CD4-positive, alpha-beta T cell treated with Interleukin-6 at 100 ng/mL for 8 hours (primary cell): ENCODE data around the gene NRL.

ENCODE experiments used
- DNase-seq: peaks from one replicate; pipeline ENCODE4 v3.0.0-alpha.2; 2020; ENCODE audit warnings: mixed read lengths, low spot score

Gene NRL

DNA sequence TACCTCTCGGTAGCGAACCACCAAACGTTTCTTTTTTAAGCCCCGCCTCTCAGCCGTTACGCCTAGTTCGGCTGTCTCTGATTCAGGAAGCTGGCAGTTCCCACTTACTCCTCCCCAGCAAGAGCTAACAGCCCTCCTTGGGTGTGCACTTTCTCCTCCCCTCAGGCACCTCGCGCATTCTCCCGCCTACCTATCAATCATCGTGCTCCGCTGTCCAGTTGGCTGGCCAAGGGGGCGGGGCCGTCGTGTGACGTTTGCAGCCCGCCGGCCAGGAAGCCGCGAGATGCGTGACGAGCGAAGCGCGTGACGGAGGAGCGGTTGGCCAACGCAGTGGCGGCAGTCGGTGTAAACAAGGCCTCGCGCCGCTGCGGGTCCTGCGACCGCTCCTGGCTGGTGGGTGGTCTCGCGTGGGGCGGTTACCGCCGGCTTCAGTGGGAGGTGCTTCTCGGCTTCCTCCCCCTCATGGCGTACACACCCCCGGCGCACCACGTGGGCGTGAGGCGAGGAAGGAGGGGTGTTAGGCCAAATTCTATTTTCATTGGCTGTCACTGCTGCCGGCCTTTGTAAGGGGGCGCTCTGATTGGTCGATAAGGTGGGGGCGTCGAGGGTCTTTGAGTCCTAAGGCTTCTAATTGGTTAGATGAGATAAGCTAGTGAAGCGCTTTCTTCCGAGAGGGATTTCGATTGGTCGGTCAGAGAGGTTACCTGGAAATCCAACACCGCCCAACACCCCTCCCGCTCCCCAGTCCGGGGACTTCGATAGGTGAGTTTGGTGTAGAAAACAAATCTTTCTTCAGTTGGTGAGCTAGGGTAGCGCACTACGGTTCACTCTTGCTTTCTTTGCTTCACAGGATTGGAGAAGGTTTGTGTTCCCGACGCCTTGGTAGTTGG is at the start of gene NRL, which contains the start of gene DCAF11:
TSS of gene NRL (minus strand) at position 418 of the 890 bp plus-strand sequence. CDS start 32,101 bp downstream, outside the sequence.
TSS of gene DCAF11 (plus strand) at position 246 of the 890 bp plus-strand sequence. CDS start 818 bp downstream, outside the sequence.
- DNase-seq: peak; percentile 100

DNA sequence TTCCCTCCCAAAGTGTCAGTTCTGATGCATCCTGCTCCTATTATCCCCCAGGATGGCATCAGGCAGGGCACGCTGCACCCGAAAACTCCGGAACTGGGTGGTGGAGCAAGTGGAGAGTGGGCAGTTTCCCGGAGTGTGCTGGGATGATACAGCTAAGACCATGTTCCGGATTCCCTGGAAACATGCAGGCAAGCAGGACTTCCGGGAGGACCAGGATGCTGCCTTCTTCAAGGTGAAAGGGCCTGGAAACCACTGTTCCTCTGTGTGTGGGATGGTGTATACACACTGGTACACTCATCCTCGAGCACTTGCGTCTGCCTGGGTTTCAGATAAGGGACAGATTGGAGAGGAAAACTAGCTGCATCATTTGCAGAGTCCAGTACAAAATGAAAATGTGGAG is 47.3 kb upstream of the NRL start:
- no peak for DNase-seq

DNA sequence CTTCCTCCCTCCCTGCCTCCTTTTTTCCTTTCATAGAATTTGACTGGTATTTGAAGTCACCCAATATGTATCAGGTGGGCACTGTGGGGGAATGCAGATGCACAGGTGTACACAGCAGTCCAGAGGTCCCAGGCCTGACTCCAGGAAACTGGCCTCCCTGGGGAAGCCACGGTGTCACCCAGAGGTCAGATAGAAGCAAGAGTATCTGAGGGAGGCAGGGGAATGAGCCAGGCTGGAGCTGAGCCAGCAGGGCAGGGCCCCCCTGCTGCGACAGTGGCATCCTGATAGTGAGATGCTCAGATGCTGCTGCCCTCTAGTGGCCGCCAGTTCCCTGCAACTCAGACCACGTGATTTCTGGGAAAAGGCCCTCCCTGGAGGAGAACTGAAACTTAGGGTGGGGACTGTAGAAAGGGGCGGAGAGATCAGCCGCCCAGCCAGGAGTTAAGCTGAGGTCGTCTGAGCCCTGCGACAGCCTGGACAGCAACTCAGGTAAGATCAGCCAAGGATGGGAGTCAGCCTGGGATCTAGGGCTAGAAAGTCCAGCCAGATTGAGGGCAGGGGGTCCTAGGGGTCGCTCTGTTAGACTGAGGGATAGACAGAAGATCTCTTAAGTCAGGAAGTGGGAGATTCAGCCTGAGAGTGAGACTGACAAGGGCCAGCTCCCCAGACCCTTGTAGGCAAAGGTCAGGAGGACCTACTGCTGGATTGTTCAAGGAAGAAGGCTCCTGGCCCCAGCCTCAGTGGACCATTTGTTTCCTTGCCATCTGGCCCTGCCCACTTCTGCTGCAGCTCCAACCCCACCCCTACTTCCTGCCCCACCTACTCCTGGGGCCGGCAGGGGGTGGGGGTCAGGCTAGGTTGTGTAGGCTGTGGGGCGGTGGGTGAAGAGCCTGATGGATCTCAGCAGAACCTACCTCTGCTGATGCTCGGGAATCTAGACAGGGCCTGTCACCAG is 46.4 kb upstream of the NRL start, which contains the start of gene IRF9:
TSS of gene IRF9 (plus strand) at position 416 of the 955 bp plus-strand sequence. CDS start 880 bp downstream, outside the sequence.
- peak; percentile 96 for DNase-seq

DNA sequence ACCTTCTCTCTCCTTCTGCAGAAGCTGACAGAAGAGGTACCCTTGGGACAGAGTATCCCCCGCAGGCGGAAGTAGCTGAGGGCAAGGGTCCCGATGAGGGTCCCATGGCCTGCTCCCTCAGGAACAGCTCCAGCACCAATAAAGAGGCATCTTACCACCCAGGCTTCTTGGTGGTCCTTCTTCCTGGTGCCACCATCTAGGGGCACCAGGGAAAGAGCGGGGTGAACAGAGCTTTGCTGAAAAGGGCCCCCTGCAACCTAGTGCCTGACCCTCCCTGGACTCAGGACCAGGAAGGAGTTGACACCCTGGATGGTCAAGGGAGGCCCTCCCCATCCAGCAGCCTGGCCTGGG is 45.7 kb upstream of the NRL start:
- no peak for DNase-seq

DNA sequence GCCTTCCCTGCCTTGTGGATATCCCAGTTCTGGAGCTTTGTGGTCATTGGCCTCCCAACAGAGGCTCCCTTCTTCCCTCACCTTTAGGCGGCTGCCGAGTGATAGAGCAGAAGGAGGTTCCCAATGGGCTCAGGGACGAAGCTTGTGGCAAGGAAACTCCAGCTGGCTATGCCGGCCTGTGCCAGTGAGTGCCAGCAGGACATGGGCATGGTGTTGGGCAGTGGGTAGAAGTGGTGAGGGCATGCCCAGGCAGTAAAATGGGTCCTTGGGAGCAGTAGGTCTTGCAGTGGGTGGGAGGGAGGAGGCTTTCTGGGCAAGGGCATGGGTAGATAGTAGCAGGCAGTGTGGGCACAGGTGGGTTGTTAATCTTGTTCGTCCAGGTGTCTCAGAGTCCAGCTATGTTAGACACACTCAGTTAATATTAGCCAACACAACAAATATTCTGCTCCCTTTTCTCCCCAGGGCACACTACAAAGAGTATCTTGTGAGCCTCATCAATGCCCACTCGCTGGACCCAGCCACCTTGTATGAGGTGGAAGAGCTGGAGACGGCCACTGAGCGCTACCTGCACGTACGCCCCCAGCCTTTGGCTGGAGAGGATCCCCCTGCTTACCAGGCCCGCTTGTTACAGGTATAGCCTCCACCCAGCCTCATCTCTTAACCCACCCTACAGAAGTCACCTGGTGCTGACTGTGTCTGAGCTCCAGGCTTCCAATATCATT is 45.2 kb upstream of the NRL start:
- no peak for DNase-seq

DNA sequence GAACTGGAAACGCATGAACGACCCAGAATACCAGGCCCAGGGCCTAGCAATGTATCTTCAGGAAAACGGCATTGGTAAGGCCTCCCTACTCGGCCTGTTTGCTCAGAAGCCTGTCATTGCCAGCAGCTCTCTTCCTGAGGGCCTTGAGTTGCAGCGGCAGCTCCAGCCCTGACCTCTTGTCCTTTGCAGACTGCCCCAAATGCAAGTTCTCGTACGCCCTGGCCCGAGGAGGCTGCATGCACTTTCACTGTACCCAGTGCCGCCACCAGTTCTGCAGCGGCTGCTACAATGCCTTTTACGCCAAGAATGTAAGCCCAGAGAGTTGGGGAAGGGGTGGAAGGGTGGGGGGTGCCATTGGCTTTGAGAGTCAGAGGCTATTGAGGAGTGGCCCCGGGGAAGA is 42.6 kb upstream of the NRL start:
- DNase-seq: no peak

DNA sequence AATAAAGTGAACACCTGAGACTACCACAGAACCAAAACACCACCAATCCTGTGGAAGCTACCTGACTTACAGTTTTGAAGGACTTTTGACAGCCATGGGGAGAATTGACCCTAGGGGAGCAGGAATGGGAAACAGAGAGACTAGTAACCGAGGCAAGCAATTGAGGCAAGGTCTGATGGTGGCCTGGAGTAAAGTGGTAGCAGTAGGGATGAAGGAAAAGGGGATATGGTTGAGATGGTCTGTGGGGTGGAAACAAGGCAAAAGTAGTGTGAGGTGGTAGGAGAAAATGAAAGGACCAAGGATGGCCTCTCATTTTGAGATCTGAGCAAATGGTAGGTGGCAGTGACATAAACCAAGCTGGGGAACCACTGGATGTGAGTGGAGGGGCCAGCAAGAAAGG is 42.1 kb upstream of the NRL start:
- no peak for DNase-seq

DNA sequence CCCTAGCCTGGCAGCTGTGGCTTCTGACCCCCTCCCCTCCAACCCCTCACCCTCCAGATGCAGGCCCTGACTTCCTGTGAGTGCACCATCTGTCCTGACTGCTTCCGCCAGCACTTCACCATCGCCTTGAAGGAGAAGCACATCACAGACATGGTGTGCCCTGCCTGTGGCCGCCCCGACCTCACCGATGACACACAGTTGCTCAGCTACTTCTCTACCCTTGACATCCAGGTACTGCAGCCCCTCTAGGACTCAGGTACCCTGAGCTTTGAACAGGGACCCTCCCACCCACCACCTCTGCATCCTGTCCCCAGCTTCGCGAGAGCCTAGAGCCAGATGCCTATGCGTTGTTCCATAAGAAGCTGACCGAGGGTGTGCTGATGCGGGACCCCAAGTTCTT is 40.4 kb upstream of the NRL start:
- no peak for DNase-seq

DNA sequence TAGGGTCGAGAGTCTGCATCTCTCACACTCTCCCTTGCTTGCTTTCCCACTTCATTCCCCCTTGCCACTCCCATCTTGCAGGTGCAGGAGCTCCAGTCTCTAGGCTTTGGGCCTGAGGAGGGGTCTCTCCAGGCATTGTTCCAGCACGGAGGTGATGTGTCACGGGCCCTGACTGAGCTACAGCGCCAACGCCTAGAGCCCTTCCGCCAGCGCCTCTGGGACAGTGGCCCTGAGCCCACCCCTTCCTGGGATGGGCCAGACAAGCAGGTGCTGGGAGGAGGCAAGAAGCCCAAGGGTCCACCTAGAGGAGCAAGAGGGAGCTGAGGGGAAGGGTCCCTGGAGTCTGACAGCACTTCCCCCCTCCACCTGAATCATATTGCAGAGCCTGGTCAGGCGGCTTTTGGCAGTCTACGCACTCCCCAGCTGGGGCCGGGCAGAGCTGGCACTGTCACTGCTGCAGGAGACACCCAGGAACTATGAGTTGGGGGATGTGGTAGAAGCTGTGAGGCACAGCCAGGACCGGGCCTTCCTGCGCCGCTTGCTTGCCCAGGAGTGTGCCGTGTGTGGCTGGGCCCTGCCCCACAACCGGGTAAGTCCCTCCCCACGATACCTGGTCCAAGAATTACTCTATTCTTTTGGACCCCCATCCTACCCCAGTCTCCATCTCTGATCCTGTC is 36.8 kb upstream of the NRL start:
- no peak for DNase-seq

DNA sequence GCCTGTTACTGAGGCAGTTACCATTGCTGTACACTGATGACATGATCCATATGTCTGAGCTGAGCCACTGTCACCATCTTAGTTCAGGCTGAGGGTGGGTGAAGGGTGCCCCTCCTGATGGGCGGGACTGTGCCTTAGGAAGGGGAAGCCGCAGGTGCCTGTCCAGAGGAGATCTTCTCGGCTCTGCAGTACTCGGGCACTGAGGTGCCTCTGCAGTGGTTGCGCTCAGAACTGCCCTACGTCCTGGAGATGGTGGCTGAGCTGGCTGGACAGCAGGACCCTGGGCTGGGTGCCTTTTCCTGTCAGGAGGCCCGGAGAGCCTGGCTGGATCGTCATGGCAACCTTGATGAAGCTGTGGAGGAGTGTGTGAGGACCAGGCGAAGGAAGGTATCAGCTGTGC is 36.2 kb upstream of the NRL start:
- DNase-seq: no peak

DNA sequence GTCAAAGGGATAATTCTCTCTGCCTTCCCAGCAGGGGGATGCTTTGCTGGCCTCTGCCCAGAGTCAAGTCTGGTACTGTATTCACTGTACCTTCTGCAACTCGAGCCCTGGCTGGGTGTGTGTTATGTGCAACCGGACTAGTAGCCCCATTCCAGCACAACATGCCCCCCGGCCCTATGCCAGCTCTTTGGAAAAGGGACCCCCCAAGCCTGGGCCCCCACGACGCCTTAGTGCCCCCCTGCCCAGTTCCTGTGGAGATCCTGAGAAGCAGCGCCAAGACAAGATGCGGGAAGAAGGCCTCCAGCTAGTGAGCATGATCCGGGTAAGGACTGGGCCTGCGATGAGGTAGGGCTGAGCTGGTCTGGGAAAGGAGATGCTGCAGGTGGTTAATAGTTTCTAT is 35.8 kb upstream of the NRL start:
- no peak for DNase-seq

DNA sequence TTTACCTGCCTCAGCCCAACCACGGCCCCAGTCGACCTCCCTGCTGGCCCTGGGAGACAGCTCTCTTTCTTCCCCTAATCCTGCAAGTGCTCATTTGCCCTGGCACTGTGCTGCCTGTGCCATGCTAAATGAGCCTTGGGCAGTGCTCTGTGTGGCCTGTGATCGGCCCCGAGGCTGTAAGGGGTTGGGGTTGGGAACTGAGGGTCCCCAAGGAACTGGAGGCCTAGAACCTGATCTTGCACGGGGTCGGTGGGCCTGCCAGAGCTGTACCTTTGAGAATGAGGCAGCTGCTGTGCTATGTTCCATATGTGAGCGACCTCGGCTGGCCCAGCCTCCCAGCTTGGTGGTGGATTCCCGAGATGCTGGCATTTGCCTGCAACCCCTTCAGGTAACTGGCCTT is 35.3 kb upstream of the NRL start:
- DNase-seq: no peak

DNA sequence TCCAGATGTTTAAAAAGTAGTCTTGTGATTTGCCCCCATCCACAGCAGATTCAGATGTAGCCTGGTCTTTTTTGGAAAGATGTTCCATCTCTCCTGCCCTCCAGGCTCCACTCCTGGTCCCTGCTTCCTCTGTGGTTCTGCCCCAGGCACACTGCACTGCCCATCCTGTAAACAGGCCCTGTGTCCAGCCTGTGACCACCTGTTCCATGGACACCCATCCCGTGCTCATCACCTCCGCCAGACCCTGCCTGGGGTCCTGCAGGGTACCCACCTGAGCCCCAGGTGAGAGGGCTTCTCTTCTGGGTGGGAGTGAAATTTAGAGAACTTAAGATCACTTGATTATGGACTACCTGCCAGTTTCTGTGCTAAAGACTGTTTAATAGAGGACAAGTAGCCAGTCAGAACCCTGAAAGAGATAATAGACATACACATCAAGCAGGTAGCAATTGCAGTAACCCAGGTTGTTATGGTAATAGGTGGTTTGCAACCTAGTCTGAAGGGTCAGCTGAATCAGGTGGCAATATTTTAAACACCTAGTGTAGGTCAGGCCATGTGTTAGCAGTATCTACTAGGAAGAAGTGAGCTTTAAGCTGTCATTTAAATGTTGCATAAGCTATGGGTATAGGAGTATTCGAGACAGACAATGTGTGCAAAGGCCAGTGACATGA is 34.7 kb upstream of the NRL start:
- DNase-seq: no peak

DNA sequence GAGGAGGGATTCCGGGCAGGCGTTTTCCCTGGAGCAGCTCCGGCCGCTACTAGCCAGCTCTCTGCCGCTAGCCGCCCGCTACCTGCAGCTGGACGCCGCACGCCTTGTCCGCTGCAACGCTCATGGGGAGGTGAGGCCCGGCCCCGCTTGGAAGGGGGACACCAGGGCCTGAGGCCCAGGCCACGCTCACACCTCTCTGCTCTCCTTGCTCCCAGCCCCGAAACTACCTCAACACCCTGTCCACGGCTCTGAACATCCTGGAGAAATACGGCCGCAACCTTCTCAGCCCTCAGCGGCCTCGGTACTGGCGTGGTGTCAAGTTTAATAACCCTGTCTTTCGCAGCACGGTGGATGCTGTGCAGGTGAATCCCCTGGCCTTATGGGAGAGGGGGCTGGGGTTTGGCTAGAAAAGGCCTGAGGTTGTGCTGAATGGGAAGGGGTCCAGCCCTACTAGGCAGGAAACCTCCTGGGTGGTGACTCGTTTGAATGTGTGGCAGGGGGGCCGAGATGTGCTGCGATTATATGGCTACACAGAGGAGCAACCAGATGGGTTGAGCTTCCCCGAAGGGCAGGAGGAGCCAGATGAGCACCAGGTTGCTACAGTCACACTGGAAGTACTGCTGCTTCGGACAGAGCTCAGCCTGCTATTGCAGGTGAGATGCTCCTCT is 33.1 kb upstream of the NRL start:
- DNase-seq: no peak

DNA sequence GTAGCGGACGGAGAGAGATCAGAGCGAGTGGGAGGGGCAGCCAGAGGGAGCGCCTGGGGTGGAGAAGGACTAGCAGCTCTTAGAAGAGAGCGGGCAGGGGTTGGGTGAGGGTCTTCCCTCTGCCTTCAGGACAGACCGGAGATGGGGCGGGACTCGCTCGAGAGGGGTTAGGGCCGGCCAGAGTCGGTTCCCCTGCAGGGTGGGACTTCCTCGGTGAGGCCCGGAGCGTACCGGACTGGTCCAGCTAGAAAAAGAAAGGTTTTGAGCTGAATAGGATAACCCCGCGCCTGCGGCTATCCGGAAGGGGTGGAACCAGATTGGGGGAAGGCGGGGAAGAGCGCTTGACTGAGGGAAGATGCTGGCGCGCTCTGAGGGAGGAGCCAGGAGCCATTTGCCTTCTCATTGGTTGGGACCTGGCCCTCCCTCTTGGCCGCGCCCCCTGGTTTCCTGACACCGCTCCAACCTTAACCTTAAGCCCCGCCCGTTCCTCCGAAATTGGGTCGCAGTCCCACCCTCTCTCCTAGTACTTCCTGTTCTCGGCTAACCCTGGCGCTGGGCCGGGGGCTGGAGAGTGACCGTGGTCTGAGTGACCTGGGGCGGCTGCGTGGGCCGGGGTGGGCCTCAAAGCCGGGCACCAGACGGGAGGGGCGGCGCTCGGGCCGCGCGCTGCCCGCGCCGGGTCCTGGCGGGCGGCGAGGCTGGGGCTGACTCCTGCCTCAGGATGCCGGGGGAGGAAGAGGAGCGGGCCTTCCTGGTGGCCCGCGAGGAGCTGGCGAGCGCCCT is 32.4 kb upstream of the NRL start, which contains the start of gene RNF31:
TSS of gene RNF31 (plus strand) at position 521 of the 783 bp plus-strand sequence. CDS start at position 722, 201 bp downstream.
- DNase-seq: peak; percentile 98

DNA sequence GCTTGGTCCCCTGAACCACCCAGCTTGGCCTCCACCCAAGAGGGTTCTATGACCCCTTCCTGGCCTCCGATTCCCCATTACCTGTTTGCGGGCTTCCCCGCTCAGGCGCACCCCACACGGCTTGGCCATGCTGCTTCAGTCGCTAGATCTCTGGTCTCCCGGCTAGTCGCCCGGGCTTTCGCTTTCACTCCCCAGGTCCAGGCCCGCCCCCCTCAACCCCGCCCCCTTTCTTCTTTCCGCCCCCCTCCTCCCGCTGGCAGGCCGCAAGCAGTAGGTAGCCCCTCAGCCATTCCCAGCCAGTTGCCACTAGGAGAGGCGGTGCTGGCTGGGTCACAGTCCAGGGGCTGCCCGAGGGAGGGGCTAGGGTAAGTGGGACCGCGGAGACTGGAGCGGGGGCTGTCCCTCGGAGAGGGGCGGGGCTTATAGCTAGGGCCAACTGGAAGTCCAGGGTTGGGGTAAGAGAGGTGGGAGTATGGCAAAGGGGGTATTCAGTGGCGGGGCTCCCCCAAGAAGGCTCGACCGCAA is 31.8 kb upstream of the NRL start, which contains the start of gene PSME2:
TSS of gene PSME2 (minus strand) at position 158 of the 525 bp plus-strand sequence. CDS start at position 129, 29 bp downstream.
- DNase-seq: peak; percentile 87

DNA sequence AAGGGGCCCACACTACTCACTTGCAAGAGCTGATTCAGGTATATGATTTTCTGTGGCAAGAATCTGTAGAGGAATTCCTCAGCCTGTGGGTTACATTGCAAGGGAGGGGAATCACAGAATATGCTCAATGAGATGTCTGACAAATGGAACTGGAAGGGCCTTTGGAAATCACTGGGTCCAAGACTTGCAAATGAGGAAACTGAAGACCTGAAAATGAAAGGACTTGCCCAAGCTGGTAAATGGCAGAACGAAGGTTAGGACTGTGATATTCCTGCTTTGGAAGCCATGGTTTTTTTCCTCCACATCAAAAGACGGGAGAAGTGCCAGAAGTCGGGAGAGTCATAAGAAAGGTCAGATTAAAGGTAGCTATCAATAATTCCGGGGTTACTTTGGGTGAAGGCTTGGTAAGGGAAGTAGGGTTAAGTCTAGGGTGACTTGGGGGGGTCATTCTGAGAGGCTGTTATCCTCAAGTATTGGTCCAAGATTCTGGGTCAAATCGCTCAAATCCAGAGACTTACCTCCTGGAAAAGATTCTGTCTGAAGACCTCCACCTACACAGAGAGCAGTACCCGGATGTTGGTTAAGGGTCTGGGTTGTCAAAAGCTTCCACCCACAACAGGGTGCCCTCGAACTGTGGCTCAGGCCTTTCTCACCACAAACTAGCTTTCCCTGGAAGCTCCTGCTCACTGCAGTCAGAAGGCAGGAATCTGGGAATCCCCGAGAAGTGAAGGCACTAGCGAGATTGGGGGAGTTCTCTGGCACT is 31.1 kb upstream of the NRL start:
- DNase-seq: peak; percentile 12

DNA sequence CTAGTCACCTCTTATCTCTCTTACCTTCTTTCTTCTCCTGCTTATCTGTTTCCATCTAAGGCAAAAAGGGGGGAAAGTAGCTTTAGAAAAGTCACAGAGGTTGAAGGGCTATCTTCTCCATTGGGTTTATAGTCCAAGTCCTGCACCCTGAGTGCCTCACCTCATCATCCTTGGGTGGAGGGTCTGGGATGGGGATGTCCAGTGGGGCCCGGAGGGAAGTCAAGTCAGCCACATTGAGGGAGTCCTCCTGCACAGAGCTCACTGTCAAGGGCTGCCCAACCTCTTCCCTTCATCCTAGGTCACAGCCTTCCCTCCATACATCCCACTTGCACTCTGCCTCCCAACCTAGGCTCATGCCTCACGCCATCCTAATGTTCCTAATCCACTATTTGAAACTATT is 30.5 kb upstream of the NRL start:
- DNase-seq: no peak
